HepG2 (cell line): ENCODE data around the gene TNFSF9. TPM values are rescaled to one million over a fixed set of nuclear protein-coding genes. Genes with fewer than 3 reads are reported as not detected.
"Not testable (repeated sequence)": the region's sequence is repeated elsewhere in the genome, so short reads cannot be mapped to it uniquely, and the experiment has no call there.

Experiments used
- ATAC-seq: fragments of 200-7000 bp; cut with Tn5 transposase; 3 replicates; pipeline ENCODE4 v1.9.1; 2020; ENCODE audit warnings: mild to moderate bottlenecking, moderate library complexity
- BruUV-seq: library from RNA; stranded (reverse); fragments of 400-500 nt; replicated peaks from 2 replicates; lab custom pipeline; 2021; lab: Mats Ljungman, UMichigan
- CTCF ChIA-PET: fragments of 300-600 bp; formaldehyde crosslinking; extraction: SDS; loops from one replicate; lab custom pipeline; 2021; ENCODE audit warnings: low total read pairs, inconsistent platforms, low intra/inter-chr PET ratio; lab: Yijun Ruan, JAX
- POLR2A ChIA-PET: fragments of 350-600 bp; sonication (Branson Sonifier 250); formaldehyde crosslinking; loops from one replicate; lab custom pipeline; 2020; ENCODE audit warnings: antibody characterized with exemption, inconsistent platforms; lab: Yijun Ruan, JAX
- DNase-seq: peaks from one replicate; pipeline ENCODE4 v3.0.0-alpha.2; 2015; ENCODE audit warnings: low spot score
- FAIRE-seq: peaks from 3 replicates; lab custom pipeline; 2011; peaks lifted over from hg19 to GRCh38; lab: Jason Lieb, UNC
- H2AFZ ChIP-seq: one replicate; pipeline ENCODE4 v1.6.1; 2011; ENCODE audit warnings: low read length, inconsistent platforms
- H3K27ac ChIP-seq: fragments of 300-600 bp; 3 replicates; pipeline ENCODE4 v1.8.0; 2011; ENCODE audit warnings: mixed run types, mild to moderate bottlenecking, mixed read lengths, low read length, inconsistent platforms; ENCODE audit not compliant: insufficient read depth; ENCODE audit errors: extremely low read length
- H3K27me3 ChIP-seq, 2 experiments: fragments of 200-600 bp in 1 of 2; 2 replicates in 1 of 2; 3 replicates in 1 of 2; pipeline versions ENCODE4 v1.6.0 to v1.8.0; 2011; ENCODE audit warnings: low read length in 2 of 2, mild to moderate bottlenecking in 2 of 2, moderate library complexity in 2 of 2, inconsistent platforms in 1 of 2; ENCODE audit not compliant: insufficient read depth in 2 of 2, control insufficient read depth in 1 of 2
- H3K36me3 ChIP-seq, 2 experiments: fragments of 200-600 bp in 1 of 2; replicated peaks in 1 of 2; 2 replicates in 1 of 2; 3 replicates in 1 of 2; pipeline versions ENCODE4 v1.5.1 to v1.8.0; 2011; ENCODE audit warnings: low read length in 2 of 2, inconsistent platforms in 1 of 2; ENCODE audit not compliant: insufficient read depth in 2 of 2, control insufficient read depth in 1 of 2
- H3K4me1 ChIP-seq: 2 replicates; pipeline ENCODE4 v1.5.1; 2012; ENCODE audit warnings: low read length, inconsistent platforms; ENCODE audit not compliant: insufficient read depth
- H3K4me2 ChIP-seq: 2 replicates; pipeline ENCODE4 v1.6.0; 2011; ENCODE audit warnings: low read depth, low read length, inconsistent platforms
- H3K4me3 ChIP-seq, 3 experiments: fragments of 200-600 bp in 1 of 3; sonication (generic), shearing (Covaris generic) in 1 of 3; replicated peaks in 1 of 3; 2 replicates each; pipeline ENCODE4 v1.5.1; 2011 to 2016; ENCODE audit warnings: low read length in 3 of 3, inconsistent platforms in 2 of 3, low read depth in 2 of 3, mild to moderate bottlenecking in 2 of 3, control low read depth in 1 of 3, mixed read lengths in 1 of 3; ENCODE audit not compliant: insufficient read depth in 1 of 3
- H3K79me2 ChIP-seq: one replicate; pipeline ENCODE4 v1.6.1; 2011; ENCODE audit warnings: low read length, inconsistent platforms; ENCODE audit not compliant: insufficient read depth
- H3K9ac ChIP-seq: 2 replicates; pipeline ENCODE4 v1.6.0; 2011; ENCODE audit warnings: mild to moderate bottlenecking, low read depth, low read length, inconsistent platforms; ENCODE audit not compliant: insufficient read depth
- H3K9me3 ChIP-seq: 2 replicates; pipeline ENCODE4 v1.5.1; 2012; ENCODE audit warnings: mild to moderate bottlenecking, low read length
- H4K20me1 ChIP-seq: 2 replicates; pipeline ENCODE4 v1.6.0; 2011; ENCODE audit warnings: inconsistent platforms, mild to moderate bottlenecking, low read length, moderate library complexity; ENCODE audit not compliant: insufficient read depth
- FIP1L1 ChIP-seq: fragments of 200-400 bp; formaldehyde crosslinking; IDR thresholded peaks from 2 replicates; pipeline ENCODE4 v1.6.1; 2018; ENCODE audit warnings: low read depth, mild to moderate bottlenecking, low read length, moderate library complexity, borderline replicate concordance; ENCODE audit not compliant: insufficient read depth
- FOXK1 ChIP-seq: sonication (generic); formaldehyde crosslinking; IDR thresholded peaks from 2 replicates; pipeline ENCODE4 v1.4.0; 2020; ENCODE audit warnings: low read depth, missing genetic modification reagents, borderline replicate concordance
- FOXO1 ChIP-seq: sonication (generic); formaldehyde crosslinking; IDR thresholded peaks from 2 replicates; pipeline ENCODE4 v1.4.0; 2020; ENCODE audit warnings: missing genetic modification reagents
- FOXP1 ChIP-seq, 2 experiments: fragments of 450-650 bp in 1 of 2; IDR thresholded peaks; 2 replicates each; pipeline ENCODE4 v1.6.1; 2017 to 2018; ENCODE audit warnings: antibody characterized with exemption in 1 of 2
- GATAD2A ChIP-seq: IDR thresholded peaks from 2 replicates; pipeline ENCODE4 v1.6.1; 2016
- HDAC1 ChIP-seq: sonication (generic); formaldehyde crosslinking; IDR thresholded peaks from 2 replicates; pipeline ENCODE4 v1.5.1; 2020; ENCODE audit warnings: mild to moderate bottlenecking, missing genetic modification reagents
- RARA ChIP-seq: IDR thresholded peaks from 2 replicates; pipeline ENCODE4 v1.6.1; 2016; ENCODE audit warnings: missing genetic modification reagents, missing compliant biosample characterization
- RCOR2 ChIP-seq: IDR thresholded peaks from 2 replicates; pipeline ENCODE4 v1.6.1; 2016; ENCODE audit warnings: missing biosample characterization, missing genetic modification reagents
- ZMYM4 ChIP-seq: sonication (generic); formaldehyde crosslinking; IDR thresholded peaks from 2 replicates; pipeline ENCODE4 v1.8.1; 2023; ENCODE audit warnings: mild to moderate bottlenecking, missing genetic modification reagents
- ZNF205 ChIP-seq: IDR thresholded peaks from 2 replicates; pipeline ENCODE4 v1.6.1; 2018; ENCODE audit warnings: missing biosample characterization, missing genetic modification reagents
- ZNF460 ChIP-seq: sonication (generic); formaldehyde crosslinking; IDR thresholded peaks from 2 replicates; pipeline ENCODE4 v1.5.1; 2020; ENCODE audit warnings: missing genetic modification reagents, mild to moderate bottlenecking, borderline replicate concordance
- ZNF629 ChIP-seq: sonication (generic); formaldehyde crosslinking; conservative IDR thresholded peaks from 2 replicates; pipeline ENCODE4 v1.5.0; 2020; ENCODE audit warnings: missing genetic modification reagents
- ZNF644 ChIP-seq: IDR thresholded peaks from 2 replicates; pipeline ENCODE4 v1.6.1; 2016; ENCODE audit warnings: low read depth
- ZNF770 ChIP-seq: sonication (generic); formaldehyde crosslinking; IDR thresholded peaks from 2 replicates; pipeline ENCODE4 v1.5.0; 2020; ENCODE audit warnings: mild to moderate bottlenecking, missing genetic modification reagents
- ZSCAN22 ChIP-seq: sonication (generic); formaldehyde crosslinking; IDR thresholded peaks from 2 replicates; pipeline ENCODE4 v1.4.0; 2020; ENCODE audit warnings: mild to moderate bottlenecking, missing genetic modification reagents
- ZSCAN30 ChIP-seq: sonication (generic); formaldehyde crosslinking; IDR thresholded peaks from 2 replicates; pipeline ENCODE4 v1.5.0; 2020; ENCODE audit warnings: mild to moderate bottlenecking, missing genetic modification reagents
- WGBS: methylation state at CpG from one replicate; pipeline ENCODE4 v1.1.6; 2017; ENCODE audit warnings: low lambda C conversion rate; 5-methylcytosine and 5-hydroxymethylcytosine counted together
- in situ Hi-C: cut with HindIII; loops from 2 replicates; pipeline ENCODE4 v1.10.0; 2017; ENCODE audit warnings: low pct_unique_long_range_greater_than_20kb; ENCODE audit not compliant: extremely low pct_ligation_motif_present
- intact Hi-C: fragments of 100-400 bp; cut with micrococcal nuclease; formaldehyde crosslinking; loops from one replicate; pipeline ENCODE4 v1.10.0; 2022; ENCODE audit not compliant: unreplicated experiment
- polyA plus RNA-seq, 8 experiments: library from polyadenylated mRNA; depleted of rRNA in 3 of 8; stranded (reverse) in 7 of 8; unstranded in 1 of 8; fragments of >200 nt; fragmentation: Illumina TruSeq in 4 of 8; extraction: Trizol in 4 of 8; gene quantifications; 2 replicates each; pipeline versions ENCODE4 v1.2.1 to v1.2.3, GENCODE V29; 2011 to 2016; ENCODE audit warnings: low read depth in 4 of 8, missing spikeins in 1 of 8, mixed read lengths in 1 of 8; ENCODE audit not compliant: insufficient read depth in 1 of 8
- total RNA-seq, 5 experiments: library from RNA; depleted of rRNA; stranded (reverse); fragments of >200 nt; fragmentation: Illumina TruSeq; extraction: Trizol; gene quantifications; 2 replicates each; pipeline ENCODE4 v1.2.3, GENCODE V29; 2016; ENCODE audit warnings: low read depth in 1 of 5
- TF ChIP-seq, protein P1 (sequence below): sonication (generic); formaldehyde crosslinking; IDR thresholded peaks from 2 replicates; pipeline ENCODE4 v1.4.0; 2020; ENCODE audit warnings: missing genetic modification reagents

The TNFSF9 gene
- total and polyA plus RNA-seq, 2 of the 13 experiments (the other 11 are each of a cell fraction or from before 2014, with no cell fraction given) = 1.0 to 1.8 TPM

- TF ChIP-seq ZSCAN30 (no peak), ZMYM4 (CRISPR knock-in tag) (no peak), FOXO1 (CRISPR knock-in tag) (no peak), ZSCAN22 (no peak), FIP1L1 (no peak)
- TF ChIP-seq, protein P1, sequence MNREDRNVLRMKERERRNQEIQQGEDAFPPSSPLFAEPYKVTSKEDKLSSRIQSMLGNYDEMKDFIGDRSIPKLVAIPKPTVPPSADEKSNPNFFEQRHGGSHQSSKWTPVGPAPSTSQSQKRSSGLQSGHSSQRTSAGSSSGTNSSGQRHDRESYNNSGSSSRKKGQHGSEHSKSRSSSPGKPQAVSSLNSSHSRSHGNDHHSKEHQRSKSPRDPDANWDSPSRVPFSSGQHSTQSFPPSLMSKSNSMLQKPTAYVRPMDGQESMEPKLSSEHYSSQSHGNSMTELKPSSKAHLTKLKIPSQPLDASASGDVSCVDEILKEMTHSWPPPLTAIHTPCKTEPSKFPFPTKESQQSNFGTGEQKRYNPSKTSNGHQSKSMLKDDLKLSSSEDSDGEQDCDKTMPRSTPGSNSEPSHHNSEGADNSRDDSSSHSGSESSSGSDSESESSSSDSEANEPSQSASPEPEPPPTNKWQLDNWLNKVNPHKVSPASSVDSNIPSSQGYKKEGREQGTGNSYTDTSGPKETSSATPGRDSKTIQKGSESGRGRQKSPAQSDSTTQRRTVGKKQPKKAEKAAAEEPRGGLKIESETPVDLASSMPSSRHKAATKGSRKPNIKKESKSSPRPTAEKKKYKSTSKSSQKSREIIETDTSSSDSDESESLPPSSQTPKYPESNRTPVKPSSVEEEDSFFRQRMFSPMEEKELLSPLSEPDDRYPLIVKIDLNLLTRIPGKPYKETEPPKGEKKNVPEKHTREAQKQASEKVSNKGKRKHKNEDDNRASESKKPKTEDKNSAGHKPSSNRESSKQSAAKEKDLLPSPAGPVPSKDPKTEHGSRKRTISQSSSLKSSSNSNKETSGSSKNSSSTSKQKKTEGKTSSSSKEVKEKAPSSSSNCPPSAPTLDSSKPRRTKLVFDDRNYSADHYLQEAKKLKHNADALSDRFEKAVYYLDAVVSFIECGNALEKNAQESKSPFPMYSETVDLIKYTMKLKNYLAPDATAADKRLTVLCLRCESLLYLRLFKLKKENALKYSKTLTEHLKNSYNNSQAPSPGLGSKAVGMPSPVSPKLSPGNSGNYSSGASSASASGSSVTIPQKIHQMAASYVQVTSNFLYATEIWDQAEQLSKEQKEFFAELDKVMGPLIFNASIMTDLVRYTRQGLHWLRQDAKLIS (CRISPR knock-in tag) = no peak
Observed at GRCh38 chr19:6503407-6504201, 27.2 kb upstream of the TNFSF9 start (continued).

GRCh38 chr19:6508028-6508771 lies 22.6 kb upstream of the TNFSF9 start:
- DNase-seq; FAIRE-seq; H3K36me3 ChIP-seq; CTCF ChIA-PET; H3K9me3 ChIP-seq; in situ Hi-C loops; H3K27ac ChIP-seq; H4K20me1 ChIP-seq; H2AFZ ChIP-seq; H3K4me2 ChIP-seq; intact Hi-C loops; ATAC-seq; H3K27me3 ChIP-seq; H3K9ac ChIP-seq; BruUV-seq; H3K4me3 ChIP-seq; H3K79me2 ChIP-seq; TF ChIP-seq FOXP1 (IDR thresholded peaks at IDR 0.05): not testable (repeated sequence)
- POLR2A ChIA-PET = interaction anchor here (1.3 kb wide), 1 partner anchor 9 kb away, joined by 3 read pairs; no protein-coding TSS in a partner anchor
- peaks cover 45% of the 10 kb centered on the region for H3K4me1 ChIP-seq
- 51% methylated on average over 9 of the region's 9 CpGs for WGBS
- TF ChIP-seq FOXP1 (CRISPR knock-in tag; IDR thresholded peaks at IDR 0.05) = peak; percentile 61
- TF ChIP-seq ZNF460 = peak; percentile 57; the same call in 1 of the 2 replicates
- 0 out of 2 replicates have a peak, but pooled peaks have one; percentile 24 for TF ChIP-seq ZNF644
- TF ChIP-seq RARA = 0 out of 2 replicates have a peak, but pooled peaks have one; percentile 13
- 0 out of 2 replicates have a peak, but pooled peaks have one; percentile 35 for TF ChIP-seq RCOR2 (CRISPR knock-in tag)
- peak; percentile 66; the same call in 1 of the 2 replicates for TF ChIP-seq FOXK1 (CRISPR knock-in tag)
- peak; percentile 27; the same call in 1 of the 2 replicates for TF ChIP-seq GATAD2A (CRISPR knock-in tag)
- TF ChIP-seq ZNF629 (CRISPR knock-in tag) = peak; percentile 75
- TF ChIP-seq ZNF205 (CRISPR knock-in tag) = peak; percentile 64
- peak; percentile 52; the same call in 1 of the 2 replicates for TF ChIP-seq HDAC1 (CRISPR knock-in tag)
- TF ChIP-seq ZNF770 = peak; percentile 98
